Tibial nerve (tissue), 4 donors: Measurements from ENCODE around the gene AUTS2. TPM values are rescaled to one million over a fixed set of nuclear protein-coding genes. Genes with fewer than 3 reads are reported as not detected.
"Not testable (repeated sequence)": the region's sequence is repeated elsewhere in the genome, so short reads cannot be mapped to it uniquely, and the experiment has no call there.

ENCODE experiments used
- DNase-seq, 2 donors: peaks; one replicate each; pipeline ENCODE4 v3.0.0-alpha.2; 2019; ENCODE audit warnings: low spot score in 2 of 2
- H3K27ac ChIP-seq, 4 donors: fragments of 200-600 bp; sonication (generic) in 3 of 4; one replicate each; pipeline ENCODE4 v1.5.1; 2017 to 2019; ENCODE audit warnings: mild to moderate bottlenecking in 1 of 4
- H3K27me3 ChIP-seq, 2 donors: fragments of 200-600 bp; sonication (generic) in 1 of 2; one replicate each; pipeline versions ENCODE4 v1.5.1 to v1.6.0; 2017 to 2019
- H3K36me3 ChIP-seq, 3 donors: fragments of 200-600 bp; sonication (generic); one replicate each; pipeline ENCODE4 v1.5.1; 2018 to 2019
- H3K4me1 ChIP-seq, 4 donors: fragments of 200-600 bp; sonication (generic) in 3 of 4; one replicate each; pipeline ENCODE4 v1.5.1; 2017 to 2019
- H3K4me3 ChIP-seq, 4 donors: fragments of 200-600 bp; sonication (generic) in 3 of 4; one replicate each; pipeline ENCODE4 v1.5.1; 2017 to 2019; ENCODE audit warnings: mild to moderate bottlenecking in 1 of 4, moderate library complexity in 1 of 4
- H3K9me3 ChIP-seq, 4 donors: fragments of 200-600 bp; sonication (generic) in 3 of 4; one replicate each; pipeline ENCODE4 v1.5.1; 2017 to 2019
- EP300 ChIP-seq, 2 donors: sonication (generic); formaldehyde crosslinking; IDR thresholded peaks; one replicate each; pipeline ENCODE4 v1.6.1; 2017; ENCODE audit warnings: antibody characterized with exemption in 2 of 2, mild to moderate bottlenecking in 1 of 2
- POLR2A ChIP-seq, 2 donors: fragments of 450-650 bp; IDR thresholded peaks; one replicate each; pipeline ENCODE4 v1.6.1; 2017; ENCODE audit warnings: antibody characterized with exemption in 2 of 2, mild to moderate bottlenecking in 2 of 2, moderate library complexity in 2 of 2
- WGBS, 2 donors: methylation state at CpG; one replicate each; pipeline ENCODE4 v1.1.5; 2018; 5-methylcytosine and 5-hydroxymethylcytosine counted together
- total RNA-seq, 4 donors: library from RNA; depleted of rRNA; stranded (reverse); fragments of >200 nt; gene quantifications; one replicate each; pipeline ENCODE4 v1.1.0, GENCODE V29; 2016
- TF ChIP-seq, protein P1 (sequence below), 5 experiments: fragments of 200-600 bp in 3 of 5; fragments of 450-650 bp in 2 of 5; sonication (generic) in 3 of 5; IDR thresholded peaks; one replicate each; pipeline ENCODE4 v1.5.1; 2016 to 2019; ENCODE audit warnings: antibody characterized with exemption in 5 of 5, mild to moderate bottlenecking in 3 of 5, moderate library complexity in 2 of 5

AUTS2 gene
- total RNA-seq, 4 donors from 2014 or later: 56.6 to 87.9 (median 71.6) TPM

GRCh38 chr7:70270149-70270548 lies 671.9 kb downstream of the AUTS2 start:
- Histone ChIP-seq H3K36me3 (no peaks in the 10 kb centered on the region), H3K27ac (no peak overlapping the region), H3K4me3 (no peak overlapping the region), H3K4me1 (no peaks in the 10 kb centered on the region), H3K9me3 (no peaks in the 10 kb centered on the region), H3K27me3 (no peaks in the 10 kb centered on the region)
- 98 to 100% methylated on average over 1 of the region's 1 CpG for WGBS, 2 donors
- DNase-seq: no peak
- TF ChIP-seq POLR2A (IDR thresholded peaks at IDR 0.05) (no peak), EP300 (IDR thresholded peaks at IDR 0.05) (no peak)
- TF ChIP-seq, protein P1, sequence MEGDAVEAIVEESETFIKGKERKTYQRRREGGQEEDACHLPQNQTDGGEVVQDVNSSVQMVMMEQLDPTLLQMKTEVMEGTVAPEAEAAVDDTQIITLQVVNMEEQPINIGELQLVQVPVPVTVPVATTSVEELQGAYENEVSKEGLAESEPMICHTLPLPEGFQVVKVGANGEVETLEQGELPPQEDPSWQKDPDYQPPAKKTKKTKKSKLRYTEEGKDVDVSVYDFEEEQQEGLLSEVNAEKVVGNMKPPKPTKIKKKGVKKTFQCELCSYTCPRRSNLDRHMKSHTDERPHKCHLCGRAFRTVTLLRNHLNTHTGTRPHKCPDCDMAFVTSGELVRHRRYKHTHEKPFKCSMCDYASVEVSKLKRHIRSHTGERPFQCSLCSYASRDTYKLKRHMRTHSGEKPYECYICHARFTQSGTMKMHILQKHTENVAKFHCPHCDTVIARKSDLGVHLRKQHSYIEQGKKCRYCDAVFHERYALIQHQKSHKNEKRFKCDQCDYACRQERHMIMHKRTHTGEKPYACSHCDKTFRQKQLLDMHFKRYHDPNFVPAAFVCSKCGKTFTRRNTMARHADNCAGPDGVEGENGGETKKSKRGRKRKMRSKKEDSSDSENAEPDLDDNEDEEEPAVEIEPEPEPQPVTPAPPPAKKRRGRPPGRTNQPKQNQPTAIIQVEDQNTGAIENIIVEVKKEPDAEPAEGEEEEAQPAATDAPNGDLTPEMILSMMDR (IDR thresholded peaks at IDR 0.05): no peak

- Histone ChIP-seq H3K36me3 (no peaks in the 10 kb centered on the region), H3K27me3 (no peaks in the 10 kb centered on the region), H3K9me3 (no peaks in the 10 kb centered on the region), H3K4me3 (no peak overlapping the region), H3K27ac (no peak overlapping the region), H3K4me1 (no peaks in the 10 kb centered on the region)
- TF ChIP-seq, protein P1 (IDR thresholded peaks at IDR 0.05): no peak
- TF ChIP-seq EP300 (IDR thresholded peaks at IDR 0.05): peak in 1 of 2 donors; percentile 19
- TF ChIP-seq POLR2A (IDR thresholded peaks at IDR 0.05): no peak
- 90 to 93% methylated on average over 8 of the region's 8 CpGs for WGBS, 2 donors
- DNase-seq: no peak
Measured at GRCh38 chr7:70271617-70272081, 673.4 kb downstream of the AUTS2 start.

DNA sequence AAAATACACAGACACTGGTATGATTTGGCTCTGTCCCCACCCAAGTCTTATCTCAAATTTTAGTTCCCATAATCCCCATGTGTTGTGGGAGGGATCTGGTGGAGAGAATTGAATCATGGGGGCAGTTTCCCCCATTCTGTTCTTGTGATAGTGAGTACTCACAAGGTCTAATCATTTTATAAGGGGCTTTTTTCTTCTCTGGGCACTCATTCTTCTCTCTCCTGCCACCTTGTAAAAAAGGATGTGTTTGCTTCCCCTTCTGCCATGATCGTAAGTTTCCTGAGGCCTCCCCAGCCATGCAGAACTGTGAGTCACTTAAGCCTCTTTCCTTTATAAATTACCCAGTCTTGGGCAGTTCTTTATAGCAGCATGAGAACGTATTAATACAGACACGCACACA lies 677.3 kb downstream of the AUTS2 start:
- not testable (repeated sequence) for H3K4me3 ChIP-seq, H3K27ac ChIP-seq, H3K27me3 ChIP-seq, H3K9me3 ChIP-seq, H3K36me3 ChIP-seq, DNase-seq, H3K4me1 ChIP-seq
- WGBS, 2 donors: 90 to 92% methylated on average over 3 of the region's 3 CpGs

DNA sequence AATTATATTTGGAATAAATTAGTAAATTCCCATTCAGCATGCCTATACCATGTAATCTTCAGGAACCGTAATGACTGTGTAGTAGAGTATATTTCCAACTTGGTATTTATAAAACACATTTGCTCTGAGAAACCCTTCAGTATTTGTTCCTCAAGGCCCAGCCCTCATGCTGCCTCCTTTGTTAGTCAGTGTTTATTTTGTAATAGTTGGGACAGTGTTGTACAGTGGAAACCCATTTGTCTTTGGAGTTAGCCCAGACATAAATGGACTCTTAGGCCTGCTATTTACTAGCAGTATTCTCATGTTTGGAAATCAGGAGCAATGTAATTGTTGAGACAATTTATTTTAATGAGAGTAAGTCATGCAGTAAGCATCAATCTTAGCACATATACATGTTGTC lies 686.9 kb downstream of the AUTS2 start:
- TF ChIP-seq, protein P1 (IDR thresholded peaks at IDR 0.05): no peak
- TF ChIP-seq EP300 (IDR thresholded peaks at IDR 0.05) (no peak), POLR2A (IDR thresholded peaks at IDR 0.05) (no peak)
- no peak for DNase-seq
- Histone ChIP-seq H3K36me3 (no peaks in the 10 kb centered on the region), H3K9me3 (no peaks in the 10 kb centered on the region), H3K27me3 (no peaks in the 10 kb centered on the region), H3K27ac (no peak overlapping the region), H3K4me3 (no peak overlapping the region), H3K4me1 (no peaks in the 10 kb centered on the region)
- 89 to 94% methylated on average over 1 of the region's 1 CpG for WGBS, 2 donors

DNA sequence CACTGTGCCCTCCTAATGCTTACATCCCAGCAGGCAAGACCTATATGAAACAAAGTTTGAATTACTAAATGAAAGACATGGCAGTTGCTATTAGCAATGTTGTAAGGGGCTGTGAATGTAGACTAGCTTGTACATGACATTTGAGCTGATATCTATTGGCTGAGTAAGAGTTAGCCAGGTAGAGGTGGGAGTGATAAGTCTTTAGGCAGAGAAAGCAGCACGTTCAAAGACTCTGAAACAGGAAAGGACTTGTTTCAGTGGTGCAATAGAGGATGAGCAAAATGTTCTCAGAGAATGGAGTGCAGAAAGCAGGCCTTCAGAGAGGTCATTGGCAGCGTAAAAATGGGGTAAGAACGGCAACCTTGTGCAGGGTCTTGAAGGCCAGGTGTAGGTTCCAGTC lies 687.6 kb downstream of the AUTS2 start:
- TF ChIP-seq, protein P1 (IDR thresholded peaks at IDR 0.05): no peak
- TF ChIP-seq POLR2A (IDR thresholded peaks at IDR 0.05) (no peak), EP300 (IDR thresholded peaks at IDR 0.05) (no peak)
- H3K4me3 ChIP-seq: no peak overlapping the region
- H3K9me3 ChIP-seq: no peaks in the 10 kb centered on the region
- H3K36me3 ChIP-seq: no peaks in the 10 kb centered on the region
- no peak overlapping the region for H3K27ac ChIP-seq
- no peak for DNase-seq
- H3K4me1 ChIP-seq: no peaks in the 10 kb centered on the region
- H3K27me3 ChIP-seq: no peaks in the 10 kb centered on the region
- WGBS, 2 donors: 94 to 97% methylated on average over 3 of the region's 3 CpGs
